Cerebellar nuclear complex (tissue), 1 donor: ENCODE results near the gene MYD88.
"Not testable (repeated sequence)": the region's sequence is repeated elsewhere in the genome, so short reads cannot be mapped to it uniquely, and the experiment has no call there.

Experiments
- DNase-seq, 2 experiments: peaks; one replicate each; lab custom pipeline; 2025; lab: John Stamatoyannopoulos, UW

MYD88 gene

DNA sequence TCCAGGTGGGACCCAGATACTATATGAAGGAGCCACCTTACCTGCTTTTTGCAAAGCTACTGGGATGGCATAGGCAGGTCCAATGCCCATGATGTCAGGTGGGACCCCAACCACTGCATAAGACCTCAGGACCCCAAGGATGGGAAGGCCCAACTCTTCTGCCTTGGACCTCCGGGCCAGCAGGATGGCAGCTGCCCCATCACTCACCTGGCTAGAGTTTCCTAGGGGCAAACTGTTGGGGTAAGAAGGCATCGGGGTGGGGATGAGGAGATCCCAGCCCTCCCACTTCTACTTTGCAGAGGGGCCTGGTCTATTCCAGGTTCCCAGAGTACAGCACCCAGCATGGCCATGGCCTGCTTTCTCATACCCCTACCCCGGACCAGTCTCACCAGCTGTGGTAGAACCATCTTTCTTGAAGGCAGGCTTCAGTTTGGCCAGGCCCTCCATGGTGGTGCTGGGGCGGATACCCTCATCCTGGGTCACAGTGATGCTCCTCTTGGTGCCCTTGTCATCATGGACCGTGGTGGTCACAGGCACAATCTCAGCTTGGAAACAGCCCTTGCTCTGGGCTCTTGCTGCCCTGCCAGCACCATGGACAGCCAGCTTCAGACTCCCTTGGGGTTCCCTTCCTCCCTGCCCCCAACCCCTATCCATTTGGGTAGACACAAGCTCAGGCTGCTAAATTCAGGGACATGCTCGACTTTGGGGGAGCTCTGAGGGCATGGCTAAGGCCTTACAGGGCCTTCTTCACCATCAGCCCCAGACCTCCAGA is 12.2 kb upstream of the MYD88 start:
- no peak for DNase-seq

DNA sequence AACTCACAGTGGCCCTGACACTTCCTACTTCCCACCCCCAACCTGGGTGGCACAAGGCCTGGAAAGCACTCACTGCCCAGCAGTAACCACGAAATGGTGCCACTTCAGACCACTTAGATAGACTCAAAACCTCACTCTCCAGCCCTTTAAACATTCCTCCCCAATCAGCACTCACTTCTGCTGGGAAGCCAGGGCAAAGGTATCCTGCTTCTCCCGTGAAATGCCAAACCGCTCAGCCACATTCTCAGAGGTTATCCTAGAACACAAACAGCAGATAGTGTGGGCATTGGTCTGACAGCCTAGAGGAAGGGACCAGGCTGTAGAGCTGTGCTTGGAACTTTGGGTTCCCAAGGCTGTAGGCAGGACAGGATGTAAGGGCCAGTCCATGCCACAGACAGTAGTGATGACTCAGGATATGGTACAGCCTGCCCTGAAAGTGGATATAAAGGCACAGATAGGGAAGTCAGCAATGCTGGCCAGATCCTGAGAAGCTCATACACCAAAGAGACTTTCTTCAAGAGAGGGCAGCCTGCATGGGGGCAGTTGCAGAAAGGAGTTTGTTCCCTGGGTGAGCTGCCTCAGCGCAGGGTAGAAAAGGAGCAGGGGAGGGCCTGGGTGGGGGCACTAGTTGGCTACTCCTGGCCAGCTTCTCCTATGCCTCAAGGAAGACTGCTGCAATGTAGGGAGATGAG is 10.7 kb upstream of the MYD88 start:
- no peak for DNase-seq

GRCh38 chr3:38128303-38128655 is 10.2 kb upstream of the MYD88 start:
- DNase-seq: no peak

- DNase-seq: no peak
Observed at GRCh38 chr3:38129058-38129457, 9.4 kb upstream of the MYD88 start.

DNA sequence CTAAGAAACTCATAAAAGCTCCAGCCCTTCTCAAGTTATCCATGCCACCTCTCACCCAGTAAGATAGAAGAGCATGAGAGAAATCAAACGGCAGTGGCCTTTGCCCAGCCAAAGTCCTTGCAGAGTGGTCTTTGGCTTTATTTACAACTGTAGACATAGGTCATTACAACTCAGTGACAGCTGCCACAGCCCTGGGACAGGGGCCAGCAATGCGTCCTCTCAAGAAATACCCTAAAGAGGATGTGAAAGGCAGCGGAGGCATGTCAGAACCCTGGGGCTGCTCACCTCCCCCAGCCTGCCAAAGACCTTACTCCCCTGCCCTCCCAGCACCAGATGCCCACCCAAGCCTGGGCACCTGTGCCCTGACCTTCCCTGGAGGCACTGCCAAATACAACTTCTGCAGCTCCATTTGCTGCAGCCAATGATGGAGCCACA is 7.8 kb upstream of the MYD88 start:
- no peak for DNase-seq

DNA sequence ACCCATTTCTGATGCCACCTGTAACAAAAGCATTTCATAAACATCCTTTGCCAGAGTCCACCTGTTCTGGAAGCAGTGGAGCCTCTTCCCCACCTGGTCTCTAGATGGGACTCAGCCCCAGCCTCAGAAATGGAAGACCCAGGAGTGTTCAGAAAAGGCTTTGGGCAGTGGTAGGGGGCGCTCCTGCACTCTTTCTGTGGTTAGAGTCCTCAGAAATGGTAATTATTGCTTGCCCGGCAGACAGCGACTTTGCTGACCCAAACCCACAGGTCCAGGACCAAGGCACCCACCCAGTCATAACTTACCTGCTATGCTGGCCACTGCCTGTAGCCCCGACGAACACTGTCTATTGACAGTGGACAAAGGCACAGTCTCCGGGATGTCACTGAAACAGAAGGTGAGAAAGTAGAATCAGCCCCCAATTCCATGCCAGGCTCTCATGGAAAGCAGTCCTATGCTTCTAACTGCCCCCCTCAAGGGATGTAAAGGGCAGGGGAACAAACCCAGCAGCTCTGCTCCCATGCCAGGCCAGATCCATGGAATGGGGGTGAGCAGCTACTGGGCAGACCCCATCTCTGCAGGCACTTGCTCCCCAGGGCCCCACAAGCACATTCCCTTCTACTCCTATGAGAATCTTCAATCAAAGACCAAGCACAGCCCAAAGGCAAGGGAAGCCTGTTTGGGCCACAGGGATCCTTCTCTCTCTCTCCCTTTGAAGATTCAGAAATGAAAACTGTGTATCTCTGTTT is 6.7 kb upstream of the MYD88 start:
- DNase-seq: no peak

DNA sequence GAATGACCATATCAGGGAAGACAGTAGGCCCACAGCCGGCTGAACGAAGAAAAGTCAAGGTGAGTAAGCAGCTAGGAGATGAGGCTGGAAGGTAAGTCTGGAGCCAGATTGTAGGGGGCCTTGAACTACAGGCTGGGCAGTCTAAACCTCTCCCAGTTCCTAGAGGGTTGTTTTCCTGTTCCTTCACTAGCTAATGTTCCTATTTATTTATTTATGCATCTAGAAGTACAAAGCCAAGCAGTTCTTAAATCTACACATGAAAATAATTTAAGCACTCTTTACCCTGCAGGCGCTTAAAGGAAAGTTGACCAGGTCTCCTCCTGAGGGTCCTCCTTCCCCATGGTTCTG is 5.3 kb upstream of the MYD88 start:
- DNase-seq: no peak

GRCh38 chr3:38133557-38134405 is 4.7 kb upstream of the MYD88 start:
- DNase-seq: no peak

DNA sequence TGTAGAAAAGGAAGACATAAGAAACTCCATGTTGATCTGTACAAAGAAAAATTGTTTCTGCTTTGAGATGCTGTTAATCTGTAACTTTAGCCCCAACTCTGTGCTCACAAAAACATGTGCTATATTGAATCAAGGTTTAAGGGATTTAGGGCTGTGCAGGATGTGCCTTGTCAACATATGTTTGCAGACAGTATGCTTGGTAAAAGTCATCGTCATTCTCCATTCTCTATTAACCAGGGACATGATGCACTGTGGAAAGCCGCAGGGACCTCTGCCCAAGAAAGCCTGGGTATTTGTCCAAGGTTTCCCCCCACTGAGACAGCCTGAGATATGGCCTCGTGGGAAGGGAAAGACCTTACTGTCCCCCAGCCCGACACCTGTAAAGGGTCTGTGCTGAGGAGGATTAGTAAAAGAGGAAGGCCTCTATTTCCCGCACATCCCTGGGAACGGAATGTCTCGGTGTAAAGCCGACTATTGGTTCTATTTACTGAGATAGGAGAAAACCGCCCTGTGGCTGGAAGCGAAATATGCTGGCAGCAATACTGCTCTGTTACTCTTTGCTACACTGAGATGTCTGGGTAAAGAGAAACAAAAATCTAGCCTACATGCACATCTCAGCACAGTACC is 3.8 kb upstream of the MYD88 start:
- DNase-seq: not testable (repeated sequence)

- not testable (repeated sequence) for DNase-seq
Observed at GRCh38 chr3:38135621-38136277, 2.7 kb upstream of the MYD88 start.

GRCh38 chr3:38136393-38136776 is 2.1 kb upstream of the MYD88 start:
- no peak for DNase-seq

DNA sequence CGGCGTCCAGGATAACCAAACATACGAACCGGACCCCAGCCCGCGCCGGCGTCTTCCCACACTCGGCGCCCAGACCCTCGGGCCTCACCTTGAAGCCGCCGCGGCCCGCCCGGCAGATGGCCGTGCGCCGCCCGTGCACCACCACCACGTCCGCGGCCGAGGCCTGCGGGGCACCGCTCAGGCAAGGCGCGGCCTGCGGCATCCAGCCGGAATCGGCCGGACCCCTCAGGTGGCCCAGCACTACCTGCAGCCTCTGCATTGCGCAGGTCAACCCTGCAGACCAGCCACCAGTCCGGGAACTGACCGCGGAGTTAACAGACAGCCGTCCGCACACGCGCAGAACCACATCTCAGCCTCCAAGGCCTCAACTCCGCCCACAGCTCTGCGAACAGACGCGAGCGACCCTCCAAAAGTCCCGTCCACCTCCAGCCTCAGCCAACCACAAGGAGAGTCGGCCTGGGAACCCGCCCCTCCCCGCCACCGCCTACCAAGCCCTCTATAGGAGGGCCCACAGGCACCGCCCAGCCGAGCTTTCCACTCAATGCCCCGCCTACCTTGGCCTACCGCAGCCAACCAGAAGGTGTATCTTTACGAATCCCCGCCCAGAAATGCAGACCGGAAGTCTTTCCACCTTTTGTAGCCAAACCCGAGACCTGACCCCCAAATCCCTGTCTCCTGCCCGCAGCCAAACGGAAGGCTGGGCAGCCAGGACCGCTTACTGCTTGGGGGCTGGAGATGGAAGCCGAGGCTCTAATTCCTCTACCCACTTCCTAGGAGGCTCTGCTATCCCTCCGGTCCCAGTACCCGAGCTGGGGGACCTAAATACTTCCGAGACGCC is 1.5 kb upstream of the MYD88 start, which contains the start of gene ACAA1:
Gene ACAA1 (minus strand): TSS at position 351 of the 838 bp plus-strand sequence. CDS start 92 bp downstream, at position 259.
- DNase-seq: peak; percentile 98 to 99

DNA sequence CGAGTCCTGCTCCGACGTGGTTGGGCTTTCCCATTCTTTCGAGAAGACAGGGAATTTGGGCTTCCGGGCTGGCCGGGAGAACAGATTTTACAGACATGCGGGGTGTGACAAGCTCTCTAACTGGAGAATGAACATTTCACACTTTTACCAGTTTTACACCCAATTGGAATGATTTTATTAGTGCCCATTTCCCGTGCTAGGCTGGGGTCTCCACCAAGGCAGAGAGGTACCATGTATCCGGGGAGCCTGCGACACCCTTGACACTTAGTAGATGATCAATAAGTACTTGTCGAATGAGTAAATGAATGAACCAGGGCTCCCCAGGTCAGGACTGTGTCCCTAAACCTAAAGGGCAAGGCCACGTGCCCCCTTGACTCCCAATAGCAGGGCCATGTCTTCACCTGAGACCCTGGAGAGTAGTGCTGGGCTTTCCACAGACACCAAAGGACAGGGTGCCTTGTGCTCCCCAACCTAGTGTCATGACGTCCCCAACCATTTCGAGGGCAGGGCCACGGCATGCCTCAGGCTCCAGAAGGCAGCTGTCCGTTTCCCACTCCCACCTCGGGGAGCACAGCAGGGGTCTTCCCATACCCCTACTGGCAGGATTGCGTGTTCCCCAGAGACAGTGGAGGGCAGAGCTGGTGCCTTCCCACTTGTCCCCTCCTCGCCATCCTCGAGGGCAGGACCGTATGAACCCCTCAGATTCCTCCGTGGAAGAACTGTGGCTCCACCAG is 679 bp upstream of the MYD88 start:
- DNase-seq: no peak

DNA sequence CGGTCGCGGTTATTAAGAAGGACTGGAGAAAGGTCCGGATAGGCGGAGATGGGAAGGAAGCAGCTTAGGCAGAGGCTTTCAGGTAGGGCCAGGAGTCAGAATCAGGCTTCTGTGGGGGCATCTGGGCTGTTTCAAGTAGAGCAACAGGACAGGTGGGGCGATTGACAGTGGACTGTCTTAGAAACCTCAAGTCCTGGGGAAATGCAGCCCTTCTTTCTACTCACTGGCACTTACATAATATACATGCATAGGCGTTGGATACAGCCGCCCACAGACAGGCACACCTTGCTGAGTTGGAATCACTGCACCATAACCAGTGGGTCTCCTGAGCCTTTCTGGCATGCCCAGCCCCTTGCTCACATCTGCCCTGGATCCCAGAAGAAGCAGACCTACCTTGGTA is 730 bp downstream of the MYD88 start:
- DNase-seq: no peak

GRCh38 chr3:38139652-38140051 is 1.2 kb downstream of the MYD88 start:
- DNase-seq: no peak

GRCh38 chr3:38140326-38141172 is 2.1 kb downstream of the MYD88 start:
- no peak for DNase-seq

DNA sequence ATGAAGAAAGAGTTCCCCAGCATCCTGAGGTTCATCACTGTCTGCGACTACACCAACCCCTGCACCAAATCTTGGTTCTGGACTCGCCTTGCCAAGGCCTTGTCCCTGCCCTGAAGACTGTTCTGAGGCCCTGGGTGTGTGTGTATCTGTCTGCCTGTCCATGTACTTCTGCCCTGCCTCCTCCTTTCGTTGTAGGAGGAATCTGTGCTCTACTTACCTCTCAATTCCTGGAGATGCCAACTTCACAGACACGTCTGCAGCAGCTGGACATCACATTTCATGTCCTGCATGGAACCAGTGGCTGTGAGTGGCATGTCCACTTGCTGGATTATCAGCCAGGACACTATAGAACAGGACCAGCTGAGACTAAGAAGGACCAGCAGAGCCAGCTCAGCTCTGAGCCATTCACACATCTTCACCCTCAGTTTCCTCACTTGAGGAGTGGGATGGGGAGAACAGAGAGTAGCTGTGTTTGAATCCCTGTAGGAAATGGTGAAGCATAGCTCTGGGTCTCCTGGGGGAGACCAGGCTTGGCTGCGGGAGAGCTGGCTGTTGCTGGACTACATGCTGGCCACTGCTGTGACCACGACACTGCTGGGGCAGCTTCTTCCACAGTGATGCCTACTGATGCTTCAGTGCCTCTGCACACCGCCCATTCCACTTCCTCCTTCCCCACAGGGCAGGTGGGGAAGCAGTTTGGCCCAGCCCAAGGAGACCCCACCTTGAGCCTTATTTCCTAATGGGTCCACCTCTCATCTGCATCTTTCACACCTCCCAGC is 2.9 kb downstream of the MYD88 start:
- DNase-seq: no peak

DNA sequence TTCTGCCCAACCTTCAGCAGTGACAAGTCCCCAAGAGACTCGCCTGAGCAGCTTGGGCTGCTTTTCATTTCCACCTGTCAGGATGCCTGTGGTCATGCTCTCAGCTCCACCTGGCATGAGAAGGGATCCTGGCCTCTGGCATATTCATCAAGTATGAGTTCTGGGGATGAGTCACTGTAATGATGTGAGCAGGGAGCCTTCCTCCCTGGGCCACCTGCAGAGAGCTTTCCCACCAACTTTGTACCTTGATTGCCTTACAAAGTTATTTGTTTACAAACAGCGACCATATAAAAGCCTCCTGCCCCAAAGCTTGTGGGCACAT is 3.5 kb downstream of the MYD88 start:
- no peak for DNase-seq
